GM19372 (cell line): Measurements from ENCODE around the gene GOLM1.

Experiments
- ATAC-seq: cut with Tn5 transposase; IDR thresholded peaks from one replicate; pipeline ENCODE4 v1.9.1; 2021; ENCODE audit warnings: mild to moderate bottlenecking, low read depth, moderate library complexity; ENCODE audit not compliant: unreplicated experiment

The GOLM1 gene

DNA sequence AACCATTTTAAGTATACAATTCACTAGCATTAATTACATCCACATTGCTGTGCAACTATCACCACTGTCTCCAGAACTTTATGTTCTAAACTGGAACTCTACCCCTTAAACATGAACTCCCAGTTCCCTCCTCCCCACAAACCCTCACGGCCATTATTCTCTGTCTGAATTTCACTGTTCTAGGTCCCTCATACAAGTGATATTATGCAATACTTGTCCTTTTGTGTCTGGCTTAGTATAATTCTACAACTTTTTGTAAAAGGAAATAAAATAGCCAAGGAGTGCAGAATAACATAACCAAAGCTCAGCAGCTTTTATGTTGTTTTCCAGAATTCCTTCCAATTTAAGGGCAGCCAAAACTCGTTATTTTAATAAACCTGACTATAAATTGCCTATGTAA, 105.2 kb downstream of the GOLM1 start:
- ATAC-seq = no peak

DNA sequence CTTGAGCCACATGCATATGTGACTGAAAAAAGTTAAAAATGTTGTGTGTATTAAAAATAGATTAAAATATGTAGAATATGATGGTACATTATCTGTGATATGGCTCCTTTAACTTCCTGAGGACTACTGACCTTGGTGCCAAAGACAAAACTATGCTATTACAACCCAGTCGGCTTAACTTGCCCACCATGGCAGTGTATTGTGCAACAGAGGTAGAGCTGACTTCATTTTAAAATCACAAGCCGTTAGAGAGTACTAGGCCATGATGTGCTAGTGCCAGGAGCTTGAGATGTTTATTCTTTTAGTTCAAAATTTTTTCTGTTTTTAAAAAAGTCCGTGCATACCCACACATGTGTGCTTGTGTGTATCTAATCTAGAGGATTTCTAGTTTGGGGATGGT, 112.1 kb downstream of the GOLM1 start:
- ATAC-seq = no peak

DNA sequence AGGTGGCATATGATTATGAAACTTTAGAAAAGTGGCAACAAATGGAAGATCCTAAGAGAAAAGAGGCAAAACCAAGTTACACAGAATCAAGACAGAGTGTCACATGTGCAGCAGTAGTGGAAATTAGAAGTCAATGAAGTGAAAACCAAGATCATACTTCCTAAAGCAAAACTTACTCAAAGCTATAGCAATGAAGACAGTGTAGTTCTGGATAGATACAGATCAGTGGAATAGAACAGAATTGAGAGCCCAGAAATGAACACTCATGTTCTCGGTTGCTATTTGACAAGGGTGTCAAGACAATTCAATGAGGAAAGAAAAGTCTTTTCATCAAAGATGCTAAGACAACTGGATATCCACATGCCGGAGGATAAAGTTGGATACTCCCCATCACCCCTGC, 114.9 kb downstream of the GOLM1 start:
- ATAC-seq = no peak

DNA sequence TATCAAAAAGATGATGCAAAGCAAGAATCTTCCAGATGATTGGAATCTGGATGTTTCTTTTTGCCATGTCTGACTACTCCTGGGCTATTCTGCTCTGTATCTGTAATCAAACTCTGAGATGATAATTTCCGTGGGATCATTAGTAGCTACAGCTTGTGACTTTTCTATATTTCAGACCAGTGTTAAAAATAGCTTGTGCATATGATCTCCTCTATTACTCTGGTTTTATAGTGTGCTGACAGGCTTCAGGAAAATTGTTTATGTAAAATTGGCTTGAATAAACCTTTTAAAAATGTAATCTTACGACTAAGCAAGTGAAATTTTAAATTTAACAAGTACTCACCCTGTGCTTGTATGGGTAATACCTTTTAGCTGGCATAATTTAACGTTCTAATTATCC, 118.0 kb downstream of the GOLM1 start:
- ATAC-seq = no peak

DNA sequence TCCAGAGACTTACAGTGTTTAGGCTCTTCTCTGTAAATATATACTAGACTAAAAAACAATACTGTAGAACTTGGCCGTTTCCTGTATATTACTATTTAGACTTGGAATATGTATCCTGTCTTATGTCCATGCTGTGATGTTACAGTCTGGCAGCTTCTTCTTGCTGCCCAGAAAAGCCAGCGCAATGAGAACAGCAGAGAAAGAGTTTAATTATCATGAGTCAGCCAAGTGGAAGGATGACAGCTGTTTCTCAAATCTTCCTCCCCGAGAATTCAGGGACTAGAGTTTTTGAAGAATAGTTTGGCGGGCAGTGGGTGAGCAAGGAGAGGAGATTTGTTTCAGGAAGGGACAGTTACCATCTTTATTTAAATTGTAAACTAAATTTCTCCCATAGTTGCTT, 120.9 kb downstream of the GOLM1 start:
- no peak for ATAC-seq
